Measurements from ENCODE around the gene SLC40A1.
"Not testable (repeated sequence)": the region's sequence is repeated elsewhere in the genome, so short reads cannot be mapped to it uniquely, and the experiment has no call there.

SLC40A1 gene

GRCh38 chr2:189580658-189581353 is at the start of gene SLC40A1:
SLC40A1 (minus strand) TSS chr2:189580786; CDS start chr2:189580460, 326 bp downstream.
- no peak for DNase-seq

- DNase-seq: no peak
These were observed 49.2 kb upstream of the SLC40A1 start for GRCh38 chr2:189629531-189630453.

GRCh38 chr2:189628817-189629530 is 48.4 kb upstream of the SLC40A1 start:
- DNase-seq: no peak

- DNase-seq: no peak
These were observed 47.2 kb upstream of the SLC40A1 start for GRCh38 chr2:189627789-189628188.

GRCh38 chr2:189625636-189626035 is 45.0 kb upstream of the SLC40A1 start:
- DNase-seq: no peak

- DNase-seq: no peak
These were observed 44.2 kb upstream of the SLC40A1 start for GRCh38 chr2:189624648-189625355.

- DNase-seq: no peak
These were observed 42.5 kb upstream of the SLC40A1 start for GRCh38 chr2:189623049-189623448.

GRCh38 chr2:189621781-189622180 is 41.2 kb upstream of the SLC40A1 start:
- DNase-seq: no peak

GRCh38 chr2:189618197-189618596 is 37.6 kb upstream of the SLC40A1 start:
- DNase-seq: no peak

- no peak for DNase-seq
These were observed 34.0 kb upstream of the SLC40A1 start for GRCh38 chr2:189614585-189614984.

- no peak for DNase-seq
These were observed 33.2 kb upstream of the SLC40A1 start for GRCh38 chr2:189613650-189614420.

GRCh38 chr2:189613077-189613636 is 32.6 kb upstream of the SLC40A1 start:
- no peak for DNase-seq

- no peak for DNase-seq
These were observed 30.1 kb upstream of the SLC40A1 start for GRCh38 chr2:189610700-189611099.

GRCh38 chr2:189609853-189610252 is 29.3 kb upstream of the SLC40A1 start:
- DNase-seq: no peak

- DNase-seq: no peak
These were observed 28.8 kb upstream of the SLC40A1 start for GRCh38 chr2:189609423-189609816.

- no peak for DNase-seq
These were observed 28.3 kb upstream of the SLC40A1 start for GRCh38 chr2:189608795-189609422.

GRCh38 chr2:189608170-189608569 is 27.6 kb upstream of the SLC40A1 start:
- DNase-seq: no peak

GRCh38 chr2:189602233-189602632 is 21.6 kb upstream of the SLC40A1 start:
- DNase-seq: no peak

GRCh38 chr2:189601652-189602051 is 21.1 kb upstream of the SLC40A1 start:
- DNase-seq: not testable (repeated sequence)

GRCh38 chr2:189601043-189601442 is 20.5 kb upstream of the SLC40A1 start:
- no peak for DNase-seq

- DNase-seq: no peak
These were observed 18.7 kb upstream of the SLC40A1 start for GRCh38 chr2:189599245-189599644.
